GM19455 (cell line): ENCODE results near the gene PRKAG2.

Source experiments
- ATAC-seq: cut with Tn5 transposase; IDR thresholded peaks from one replicate; pipeline ENCODE4 v1.9.1; 2021; ENCODE audit not compliant: unreplicated experiment

The PRKAG2 gene

GRCh38 chr7:151866761-151867655, 9.9 kb downstream of the PRKAG2 start:
- no peak for ATAC-seq

GRCh38 chr7:151866028-151866427, 10.9 kb downstream of the PRKAG2 start:
- ATAC-seq, result no peak

- ATAC-seq, result no peak
These were observed 11.7 kb downstream of the PRKAG2 start for GRCh38 chr7:151865070-151865670.

- no peak for ATAC-seq
These were observed 12.4 kb downstream of the PRKAG2 start for GRCh38 chr7:151864561-151864960.

GRCh38 chr7:151864081-151864480, 12.8 kb downstream of the PRKAG2 start:
- no peak for ATAC-seq

GRCh38 chr7:151863386-151864079, 13.4 kb downstream of the PRKAG2 start:
- ATAC-seq, result no peak

GRCh38 chr7:151862606-151863381, 14.1 kb downstream of the PRKAG2 start:
- no peak for ATAC-seq

- no peak for ATAC-seq
These were observed 15.0 kb downstream of the PRKAG2 start for GRCh38 chr7:151861881-151862280.

GRCh38 chr7:151860771-151861170, 16.1 kb downstream of the PRKAG2 start:
- ATAC-seq, result no peak

- ATAC-seq, result no peak
These were observed 16.8 kb downstream of the PRKAG2 start for GRCh38 chr7:151859948-151860685.

GRCh38 chr7:151859111-151859947, 17.6 kb downstream of the PRKAG2 start:
- no peak for ATAC-seq

GRCh38 chr7:151858456-151858855, 18.5 kb downstream of the PRKAG2 start:
- ATAC-seq, result no peak

- ATAC-seq, result no peak
These were observed 19.0 kb downstream of the PRKAG2 start for GRCh38 chr7:151857866-151858450.

- no peak for ATAC-seq
These were observed 19.5 kb downstream of the PRKAG2 start for GRCh38 chr7:151857412-151857811.

GRCh38 chr7:151856516-151856915, 20.4 kb downstream of the PRKAG2 start:
- no peak for ATAC-seq

- no peak for ATAC-seq
These were observed 20.8 kb downstream of the PRKAG2 start for GRCh38 chr7:151856098-151856497.

- no peak for ATAC-seq
These were observed 22.2 kb downstream of the PRKAG2 start for GRCh38 chr7:151854720-151855071.

GRCh38 chr7:151853896-151854719, 22.8 kb downstream of the PRKAG2 start:
- no peak for ATAC-seq
